HepG2 (cell line): ENCODE measurements around the gene SH2D2A. TPM values are rescaled to one million over a fixed set of nuclear protein-coding genes. Genes with fewer than 3 reads are reported as not detected.

Source experiments
- ATAC-seq: fragments of 200-7000 bp; cut with Tn5 transposase; 3 replicates; pipeline ENCODE4 v1.9.1; 2020; ENCODE audit warnings: mild to moderate bottlenecking, moderate library complexity
- BruUV-seq: library from RNA; stranded (reverse); fragments of 400-500 nt; replicated peaks from 2 replicates; lab custom pipeline; 2021; lab: Mats Ljungman, UMichigan
- CTCF ChIA-PET: fragments of 300-600 bp; formaldehyde crosslinking; extraction: SDS; loops from one replicate; lab custom pipeline; 2021; ENCODE audit warnings: low total read pairs, inconsistent platforms, low intra/inter-chr PET ratio; lab: Yijun Ruan, JAX
- POLR2A ChIA-PET: fragments of 350-600 bp; sonication (Branson Sonifier 250); formaldehyde crosslinking; loops from one replicate; lab custom pipeline; 2020; ENCODE audit warnings: antibody characterized with exemption, inconsistent platforms; lab: Yijun Ruan, JAX
- DNase-seq: peaks from one replicate; pipeline ENCODE4 v3.0.0-alpha.2; 2015; ENCODE audit warnings: low spot score
- FAIRE-seq: peaks from 3 replicates; lab custom pipeline; 2011; peaks lifted over from hg19 to GRCh38; lab: Jason Lieb, UNC
- H2AFZ ChIP-seq: one replicate; pipeline ENCODE4 v1.6.1; 2011; ENCODE audit warnings: low read length, inconsistent platforms
- H3K27ac ChIP-seq: fragments of 300-600 bp; 3 replicates; pipeline ENCODE4 v1.8.0; 2011; ENCODE audit warnings: mixed run types, mild to moderate bottlenecking, mixed read lengths, low read length, inconsistent platforms; ENCODE audit not compliant: insufficient read depth; ENCODE audit errors: extremely low read length
- H3K27me3 ChIP-seq, 2 experiments: fragments of 200-600 bp in 1 of 2; 2 replicates in 1 of 2; 3 replicates in 1 of 2; pipeline versions ENCODE4 v1.6.0 to v1.8.0; 2011; ENCODE audit warnings: low read length in 2 of 2, mild to moderate bottlenecking in 2 of 2, moderate library complexity in 2 of 2, inconsistent platforms in 1 of 2; ENCODE audit not compliant: insufficient read depth in 2 of 2, control insufficient read depth in 1 of 2
- H3K36me3 ChIP-seq, 2 experiments: fragments of 200-600 bp in 1 of 2; replicated peaks in 1 of 2; 2 replicates in 1 of 2; 3 replicates in 1 of 2; pipeline versions ENCODE4 v1.5.1 to v1.8.0; 2011; ENCODE audit warnings: low read length in 2 of 2, inconsistent platforms in 1 of 2; ENCODE audit not compliant: insufficient read depth in 2 of 2, control insufficient read depth in 1 of 2
- H3K4me1 ChIP-seq: 2 replicates; pipeline ENCODE4 v1.5.1; 2012; ENCODE audit warnings: low read length, inconsistent platforms; ENCODE audit not compliant: insufficient read depth
- H3K4me2 ChIP-seq: 2 replicates; pipeline ENCODE4 v1.6.0; 2011; ENCODE audit warnings: low read depth, low read length, inconsistent platforms
- H3K4me3 ChIP-seq, 3 experiments: fragments of 200-600 bp in 1 of 3; sonication (generic), shearing (Covaris generic) in 1 of 3; replicated peaks in 1 of 3; 2 replicates each; pipeline ENCODE4 v1.5.1; 2011 to 2016; ENCODE audit warnings: low read length in 3 of 3, inconsistent platforms in 2 of 3, low read depth in 2 of 3, mild to moderate bottlenecking in 2 of 3, control low read depth in 1 of 3, mixed read lengths in 1 of 3; ENCODE audit not compliant: insufficient read depth in 1 of 3
- H3K79me2 ChIP-seq: one replicate; pipeline ENCODE4 v1.6.1; 2011; ENCODE audit warnings: low read length, inconsistent platforms; ENCODE audit not compliant: insufficient read depth
- H3K9ac ChIP-seq: 2 replicates; pipeline ENCODE4 v1.6.0; 2011; ENCODE audit warnings: mild to moderate bottlenecking, low read depth, low read length, inconsistent platforms; ENCODE audit not compliant: insufficient read depth
- H3K9me3 ChIP-seq: 2 replicates; pipeline ENCODE4 v1.5.1; 2012; ENCODE audit warnings: mild to moderate bottlenecking, low read length
- H4K20me1 ChIP-seq: 2 replicates; pipeline ENCODE4 v1.6.0; 2011; ENCODE audit warnings: inconsistent platforms, mild to moderate bottlenecking, low read length, moderate library complexity; ENCODE audit not compliant: insufficient read depth
- CHCHD3 ChIP-seq: sonication (generic); formaldehyde crosslinking; IDR thresholded peaks from 2 replicates; pipeline ENCODE4 v1.8.0; 2022; ENCODE audit warnings: mild to moderate bottlenecking, missing genetic modification reagents, moderate library complexity
- ESRRA ChIP-seq: sonication (generic); formaldehyde crosslinking; IDR thresholded peaks from 2 replicates; pipeline ENCODE4 v1.5.1; 2020; ENCODE audit warnings: mild to moderate bottlenecking, low read depth, missing genetic modification reagents
- SNAPC2 ChIP-seq: sonication (generic); formaldehyde crosslinking; IDR thresholded peaks from 2 replicates; pipeline ENCODE4 v1.8.1; 2022; ENCODE audit warnings: mild to moderate bottlenecking, missing genetic modification reagents
- TGIF2 ChIP-seq: IDR thresholded peaks from 2 replicates; pipeline ENCODE4 v1.6.1; 2016; ENCODE audit warnings: control low read depth, missing compliant biosample characterization
- ZNF205 ChIP-seq: IDR thresholded peaks from 2 replicates; pipeline ENCODE4 v1.6.1; 2018; ENCODE audit warnings: missing biosample characterization, missing genetic modification reagents
- ZNF569 ChIP-seq: sonication (generic); formaldehyde crosslinking; IDR thresholded peaks from 2 replicates; pipeline ENCODE4 v1.5.0; 2020; ENCODE audit warnings: mild to moderate bottlenecking, missing genetic modification reagents, moderate library complexity, borderline replicate concordance
- ZNF703 ChIP-seq: sonication (generic); formaldehyde crosslinking; IDR thresholded peaks from 2 replicates; pipeline ENCODE4 v1.5.1; 2020; ENCODE audit warnings: missing genetic modification reagents, mild to moderate bottlenecking, moderate library complexity, borderline replicate concordance
- ZNF746 ChIP-seq: sonication (generic); formaldehyde crosslinking; IDR thresholded peaks from 2 replicates; pipeline ENCODE4 v1.8.0; 2022; ENCODE audit warnings: mild to moderate bottlenecking, missing genetic modification reagents
- ZNF749 ChIP-seq: sonication (generic); formaldehyde crosslinking; IDR thresholded peaks from 2 replicates; pipeline ENCODE4 v1.8.0; 2022; ENCODE audit warnings: mild to moderate bottlenecking, missing genetic modification reagents, moderate library complexity, borderline replicate concordance
- WGBS: methylation state at CpG from one replicate; pipeline ENCODE4 v1.1.6; 2017; ENCODE audit warnings: low lambda C conversion rate; 5-methylcytosine and 5-hydroxymethylcytosine counted together
- in situ Hi-C: cut with HindIII; loops from 2 replicates; pipeline ENCODE4 v1.10.0; 2017; ENCODE audit warnings: low pct_unique_long_range_greater_than_20kb; ENCODE audit not compliant: extremely low pct_ligation_motif_present
- intact Hi-C: fragments of 100-400 bp; cut with micrococcal nuclease; formaldehyde crosslinking; loops from one replicate; pipeline ENCODE4 v1.10.0; 2022; ENCODE audit not compliant: unreplicated experiment
- polyA plus RNA-seq, 8 experiments: library from polyadenylated mRNA; depleted of rRNA in 3 of 8; stranded (reverse) in 7 of 8; unstranded in 1 of 8; fragments of >200 nt; fragmentation: Illumina TruSeq in 4 of 8; extraction: Trizol in 4 of 8; gene quantifications; 2 replicates each; pipeline versions ENCODE4 v1.2.1 to v1.2.3, GENCODE V29; 2011 to 2016; ENCODE audit warnings: low read depth in 4 of 8, missing spikeins in 1 of 8, mixed read lengths in 1 of 8; ENCODE audit not compliant: insufficient read depth in 1 of 8
- total RNA-seq, 5 experiments: library from RNA; depleted of rRNA; stranded (reverse); fragments of >200 nt; fragmentation: Illumina TruSeq; extraction: Trizol; gene quantifications; 2 replicates each; pipeline ENCODE4 v1.2.3, GENCODE V29; 2016; ENCODE audit warnings: low read depth in 1 of 5
- TF ChIP-seq, protein P1 (sequence below): sonication (generic); formaldehyde crosslinking; IDR thresholded peaks from 2 replicates; pipeline ENCODE4 v1.4.0; 2020; ENCODE audit warnings: missing genetic modification reagents, mild to moderate bottlenecking, borderline replicate concordance
- TF ChIP-seq, protein P2 (sequence below): sonication (generic); formaldehyde crosslinking; conservative IDR thresholded peaks from 2 replicates; pipeline ENCODE4 v1.4.0; 2020; ENCODE audit warnings: mild to moderate bottlenecking, missing genetic modification reagents, moderate library complexity
- TF ChIP-seq, protein P3 (sequence below): sonication (generic); formaldehyde crosslinking; IDR thresholded peaks from 2 replicates; pipeline ENCODE4 v1.4.0; 2020; ENCODE audit warnings: low read depth, mild to moderate bottlenecking, missing genetic modification reagents
- TF ChIP-seq, protein P4 (sequence below): IDR thresholded peaks from 2 replicates; pipeline ENCODE4 v1.6.1; 2016; ENCODE audit warnings: mild to moderate bottlenecking

The SH2D2A gene
- total and polyA plus RNA-seq, 2 of the 13 experiments (the other 11 are each of a cell fraction or from before 2014, with no cell fraction given), result 0.57 to 0.73 TPM

DNA sequence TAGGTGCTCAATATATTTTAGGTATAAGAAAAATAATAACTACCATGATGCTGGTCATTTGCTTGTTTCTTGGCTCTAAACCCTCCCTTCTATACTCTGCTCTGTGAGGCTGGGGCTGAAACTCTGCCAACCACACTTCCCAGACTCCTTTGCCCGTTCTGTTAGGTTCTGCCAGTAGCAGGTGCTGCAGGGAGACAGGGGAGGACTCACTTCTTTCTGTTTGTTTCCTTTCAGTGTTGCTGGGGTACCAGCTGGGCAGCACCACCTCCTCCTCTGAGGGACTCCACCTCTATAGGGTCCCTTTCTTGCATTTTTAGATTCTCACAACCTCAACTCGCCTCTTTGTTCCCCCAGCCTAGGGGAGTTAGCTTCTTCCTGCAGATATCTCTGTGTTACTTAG lies 17.0 kb upstream of the SH2D2A start:
- Histone ChIP-seq H3K4me2 (no peak overlapping the region), H3K4me1 (peaks cover 13% of the 10 kb centered on the region), H3K36me3 (no peaks in the 10 kb centered on the region), H3K9me3 (no peaks in the 10 kb centered on the region), H2AFZ (no peak overlapping the region), H3K9ac (no peak overlapping the region), H3K27ac (no peak overlapping the region)
- intact Hi-C loops, result no loop called here
- no peak for ATAC-seq
- POLR2A ChIA-PET, result no interaction called here
- CTCF ChIA-PET, result no interaction called here
- TF ChIP-seq, protein P1, sequence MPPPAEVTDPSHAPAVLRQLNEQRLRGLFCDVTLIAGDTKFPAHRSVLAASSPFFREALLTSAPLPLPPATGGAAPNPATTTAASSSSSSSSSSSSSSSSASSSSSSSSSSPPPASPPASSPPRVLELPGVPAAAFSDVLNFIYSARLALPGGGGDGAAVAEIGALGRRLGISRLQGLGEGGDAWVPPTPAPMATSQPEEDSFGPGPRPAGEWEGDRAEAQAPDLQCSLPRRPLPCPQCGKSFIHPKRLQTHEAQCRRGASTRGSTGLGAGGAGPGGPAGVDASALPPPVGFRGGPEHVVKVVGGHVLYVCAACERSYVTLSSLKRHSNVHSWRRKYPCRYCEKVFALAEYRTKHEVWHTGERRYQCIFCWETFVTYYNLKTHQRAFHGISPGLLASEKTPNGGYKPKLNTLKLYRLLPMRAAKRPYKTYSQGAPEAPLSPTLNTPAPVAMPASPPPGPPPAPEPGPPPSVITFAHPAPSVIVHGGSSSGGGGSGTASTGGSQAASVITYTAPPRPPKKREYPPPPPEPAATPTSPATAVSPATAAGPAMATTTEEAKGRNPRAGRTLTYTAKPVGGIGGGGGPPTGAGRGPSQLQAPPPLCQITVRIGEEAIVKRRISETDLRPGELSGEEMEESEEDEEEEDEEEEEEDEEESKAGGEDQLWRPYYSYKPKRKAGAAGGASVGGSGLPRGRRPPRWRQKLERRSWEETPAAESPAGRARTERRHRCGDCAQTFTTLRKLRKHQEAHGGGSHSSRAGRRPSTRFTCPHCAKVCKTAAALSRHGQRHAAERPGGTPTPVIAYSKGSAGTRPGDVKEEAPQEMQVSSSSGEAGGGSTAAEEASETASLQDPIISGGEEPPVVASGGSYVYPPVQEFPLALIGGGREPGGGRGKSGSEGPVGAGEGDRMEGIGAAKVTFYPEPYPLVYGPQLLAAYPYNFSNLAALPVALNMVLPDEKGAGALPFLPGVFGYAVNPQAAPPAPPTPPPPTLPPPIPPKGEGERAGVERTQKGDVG (CRISPR knock-in tag), result no peak
- TF ChIP-seq CHCHD3 (CRISPR knock-in tag) (no peak), ESRRA (CRISPR knock-in tag) (no peak), TGIF2 (CRISPR knock-in tag) (no peak), SNAPC2 (CRISPR knock-in tag) (no peak), ZNF205 (CRISPR knock-in tag) (no peak), ZNF746 (no peak), ZNF749 (CRISPR knock-in tag) (no peak), ZNF703 (CRISPR knock-in tag) (no peak), ZNF569 (CRISPR knock-in tag) (no peak)
- TF ChIP-seq, protein P2, sequence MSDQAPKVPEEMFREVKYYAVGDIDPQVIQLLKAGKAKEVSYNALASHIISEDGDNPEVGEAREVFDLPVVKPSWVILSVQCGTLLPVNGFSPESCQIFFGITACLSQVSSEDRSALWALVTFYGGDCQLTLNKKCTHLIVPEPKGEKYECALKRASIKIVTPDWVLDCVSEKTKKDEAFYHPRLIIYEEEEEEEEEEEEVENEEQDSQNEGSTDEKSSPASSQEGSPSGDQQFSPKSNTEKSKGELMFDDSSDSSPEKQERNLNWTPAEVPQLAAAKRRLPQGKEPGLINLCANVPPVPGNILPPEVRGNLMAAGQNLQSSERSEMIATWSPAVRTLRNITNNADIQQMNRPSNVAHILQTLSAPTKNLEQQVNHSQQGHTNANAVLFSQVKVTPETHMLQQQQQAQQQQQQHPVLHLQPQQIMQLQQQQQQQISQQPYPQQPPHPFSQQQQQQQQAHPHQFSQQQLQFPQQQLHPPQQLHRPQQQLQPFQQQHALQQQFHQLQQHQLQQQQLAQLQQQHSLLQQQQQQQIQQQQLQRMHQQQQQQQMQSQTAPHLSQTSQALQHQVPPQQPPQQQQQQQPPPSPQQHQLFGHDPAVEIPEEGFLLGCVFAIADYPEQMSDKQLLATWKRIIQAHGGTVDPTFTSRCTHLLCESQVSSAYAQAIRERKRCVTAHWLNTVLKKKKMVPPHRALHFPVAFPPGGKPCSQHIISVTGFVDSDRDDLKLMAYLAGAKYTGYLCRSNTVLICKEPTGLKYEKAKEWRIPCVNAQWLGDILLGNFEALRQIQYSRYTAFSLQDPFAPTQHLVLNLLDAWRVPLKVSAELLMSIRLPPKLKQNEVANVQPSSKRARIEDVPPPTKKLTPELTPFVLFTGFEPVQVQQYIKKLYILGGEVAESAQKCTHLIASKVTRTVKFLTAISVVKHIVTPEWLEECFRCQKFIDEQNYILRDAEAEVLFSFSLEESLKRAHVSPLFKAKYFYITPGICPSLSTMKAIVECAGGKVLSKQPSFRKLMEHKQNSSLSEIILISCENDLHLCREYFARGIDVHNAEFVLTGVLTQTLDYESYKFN (CRISPR knock-in tag), result no peak
- TF ChIP-seq, protein P3, sequence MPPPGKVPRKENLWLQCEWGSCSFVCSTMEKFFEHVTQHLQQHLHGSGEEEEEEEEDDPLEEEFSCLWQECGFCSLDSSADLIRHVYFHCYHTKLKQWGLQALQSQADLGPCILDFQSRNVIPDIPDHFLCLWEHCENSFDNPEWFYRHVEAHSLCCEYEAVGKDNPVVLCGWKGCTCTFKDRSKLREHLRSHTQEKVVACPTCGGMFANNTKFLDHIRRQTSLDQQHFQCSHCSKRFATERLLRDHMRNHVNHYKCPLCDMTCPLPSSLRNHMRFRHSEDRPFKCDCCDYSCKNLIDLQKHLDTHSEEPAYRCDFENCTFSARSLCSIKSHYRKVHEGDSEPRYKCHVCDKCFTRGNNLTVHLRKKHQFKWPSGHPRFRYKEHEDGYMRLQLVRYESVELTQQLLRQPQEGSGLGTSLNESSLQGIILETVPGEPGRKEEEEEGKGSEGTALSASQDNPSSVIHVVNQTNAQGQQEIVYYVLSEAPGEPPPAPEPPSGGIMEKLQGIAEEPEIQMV, result no peak
- TF ChIP-seq, protein P4, sequence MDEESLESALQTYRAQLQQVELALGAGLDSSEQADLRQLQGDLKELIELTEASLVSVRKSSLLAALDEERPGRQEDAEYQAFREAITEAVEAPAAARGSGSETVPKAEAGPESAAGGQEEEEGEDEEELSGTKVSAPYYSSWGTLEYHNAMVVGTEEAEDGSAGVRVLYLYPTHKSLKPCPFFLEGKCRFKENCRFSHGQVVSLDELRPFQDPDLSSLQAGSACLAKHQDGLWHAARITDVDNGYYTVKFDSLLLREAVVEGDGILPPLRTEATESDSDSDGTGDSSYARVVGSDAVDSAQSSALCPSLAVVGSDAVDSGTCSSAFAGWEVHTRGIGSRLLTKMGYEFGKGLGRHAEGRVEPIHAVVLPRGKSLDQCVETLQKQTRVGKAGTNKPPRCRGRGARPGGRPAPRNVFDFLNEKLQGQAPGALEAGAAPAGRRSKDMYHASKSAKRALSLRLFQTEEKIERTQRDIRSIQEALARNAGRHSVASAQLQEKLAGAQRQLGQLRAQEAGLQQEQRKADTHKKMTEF (CRISPR knock-in tag), result no peak
- TF ChIP-seq, all 625 proteins: peak for 0
- no peaks in the 10 kb centered on the region for H4K20me1 ChIP-seq
- FAIRE-seq (no peak), DNase-seq (no peak)
- no peak overlapping the region for H3K4me3 ChIP-seq
- no TSS peak for BruUV-seq
- in situ Hi-C loops, result no loop called here
- H3K27me3 ChIP-seq, result peaks cover 0 to 41% of the 10 kb centered on the region in 2 experiments; a peak in 2 of 5 replicates
- no peaks in the 10 kb centered on the region for H3K79me2 ChIP-seq
- WGBS, result 0% methylated on average over 2 of the region's 2 CpGs
